Hepatocyte (in vitro differentiated cells): ENCODE results near the gene CHD2. TPM values are rescaled to one million over a fixed set of nuclear protein-coding genes. Genes with fewer than 3 reads are reported as not detected.

ENCODE experiments used
- DNase-seq: peaks from one replicate; pipeline ENCODE4 v3.0.0-alpha.2; 2016; ENCODE audit warnings: low spot score
- H2AFZ ChIP-seq: fragments of 200-600 bp; sonication (generic); 2 replicates; pipeline ENCODE4 v1.6.0; 2016; ENCODE audit warnings: antibody characterized with exemption, mild to moderate bottlenecking
- H3K27ac ChIP-seq: fragments of 200-600 bp; sonication (generic); 2 replicates; pipeline ENCODE4 v1.5.1; 2016; ENCODE audit warnings: mild to moderate bottlenecking
- H3K27me3 ChIP-seq: fragments of 200-600 bp; sonication (generic); 2 replicates; pipeline ENCODE4 v1.6.1; 2016
- H3K36me3 ChIP-seq: fragments of 200-600 bp; sonication (generic); replicated peaks from 2 replicates; pipeline ENCODE4 v1.5.1; 2016; ENCODE audit warnings: low read depth; ENCODE audit not compliant: insufficient read depth
- H3K4me1 ChIP-seq: fragments of 200-600 bp; sonication (generic); 2 replicates; pipeline ENCODE4 v1.5.1; 2016; ENCODE audit warnings: mild to moderate bottlenecking, moderate library complexity; ENCODE audit not compliant: insufficient read depth
- H3K4me2 ChIP-seq: fragments of 200-600 bp; sonication (generic); 2 replicates; pipeline ENCODE4 v1.6.0; 2016
- H3K4me3 ChIP-seq: fragments of 200-600 bp; sonication (generic); 2 replicates; pipeline ENCODE4 v1.5.1; 2016; ENCODE audit warnings: mild to moderate bottlenecking
- H3K79me2 ChIP-seq: fragments of 200-600 bp; sonication (generic); 2 replicates; pipeline ENCODE4 v1.6.0; 2017; ENCODE audit warnings: mild to moderate bottlenecking
- H3K9me2 ChIP-seq: fragments of 200-600 bp; sonication (generic); replicated peaks from 2 replicates; pipeline ENCODE4 v1.6.0; 2017; ENCODE audit warnings: mild to moderate bottlenecking; ENCODE audit not compliant: insufficient read depth
- H3K9me3 ChIP-seq: fragments of 200-600 bp; sonication (generic); 2 replicates; pipeline ENCODE4 v1.5.1; 2016; ENCODE audit warnings: low read depth, mild to moderate bottlenecking
- H4K20me1 ChIP-seq: fragments of 200-600 bp; sonication (generic); 2 replicates; pipeline ENCODE4 v1.6.0; 2016; ENCODE audit warnings: mild to moderate bottlenecking; ENCODE audit not compliant: insufficient read depth, poor library complexity, severe bottlenecking
- EZH2 ChIP-seq: fragments of 200-600 bp; sonication (generic); IDR thresholded peaks from 2 replicates; pipeline ENCODE4 v1.6.1; 2016; ENCODE audit warnings: antibody characterized with exemption, mild to moderate bottlenecking, borderline replicate concordance
- EZH2phosphoT487 ChIP-seq: fragments of 200-600 bp; sonication (generic); IDR thresholded peaks from one replicate; pipeline ENCODE4 v1.6.1; 2018; ENCODE audit warnings: antibody characterized with exemption, mild to moderate bottlenecking, low read depth, moderate library complexity; ENCODE audit not compliant: unreplicated experiment, severe bottlenecking
- WGBS: methylation state at CpG from one replicate; pipeline ENCODE4 v1.1.6; 2016; ENCODE audit warnings: low lambda C conversion rate; ENCODE audit errors: missing lambda C conversion rate; 5-methylcytosine and 5-hydroxymethylcytosine counted together
- polyA plus RNA-seq: library from polyadenylated mRNA; unstranded; fragments of >200 nt; fragmentation: Nextera tagmentation; extraction: Ambion mirVana; gene quantifications from 2 replicates; pipeline ENCODE4 v1.2.1, GENCODE V29; 2016
- total RNA-seq: library from RNA; depleted of rRNA; stranded (reverse); fragments of >200 nt; gene quantifications from 2 replicates; pipeline ENCODE4 v1.2.3, GENCODE V29; 2014
- TF ChIP-seq, protein P1 (sequence below): fragments of 200-600 bp; sonication (generic); IDR thresholded peaks from 2 replicates; pipeline ENCODE4 v1.5.1; 2016; ENCODE audit warnings: antibody characterized with exemption, mild to moderate bottlenecking; ENCODE audit not compliant: poor library complexity

CHD2 gene
- total and polyA plus RNA-seq, 2 experiments from 2014 or later = 49.3 to 133 TPM

DNA sequence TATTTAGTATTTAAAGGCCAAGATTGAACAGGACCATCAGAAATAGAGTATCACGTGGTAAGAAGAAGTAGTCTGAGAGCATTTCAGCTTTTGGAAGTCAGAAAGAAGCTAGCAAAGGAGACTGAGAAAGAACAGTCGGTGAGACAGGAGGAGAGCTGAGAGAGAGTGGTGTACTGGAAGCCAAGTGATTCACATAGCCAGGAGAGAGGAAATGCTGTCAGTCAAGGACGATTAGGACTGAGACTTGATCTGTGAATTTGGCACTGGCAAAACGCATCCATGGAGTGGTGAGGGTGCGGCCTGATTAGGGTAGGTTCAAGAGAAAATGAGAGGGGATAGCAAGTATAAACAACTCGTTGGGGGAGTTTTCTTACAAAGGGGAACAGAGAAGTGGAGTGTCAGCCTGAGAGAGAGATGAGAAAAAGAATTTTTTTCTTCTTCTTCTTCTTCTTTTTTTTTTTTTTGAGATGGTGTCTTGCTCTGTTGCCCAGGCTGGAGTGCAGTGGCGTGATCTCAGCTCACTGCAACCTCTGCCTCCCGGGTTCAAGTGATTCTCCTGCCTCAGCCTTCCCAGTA lies 44.9 kb downstream of the CHD2 start:
- H4K20me1 ChIP-seq = no peaks in the 10 kb centered on the region
- TF ChIP-seq EZH2phosphoT487 (no peak), EZH2 (no peak)
- TF ChIP-seq, protein P1, sequence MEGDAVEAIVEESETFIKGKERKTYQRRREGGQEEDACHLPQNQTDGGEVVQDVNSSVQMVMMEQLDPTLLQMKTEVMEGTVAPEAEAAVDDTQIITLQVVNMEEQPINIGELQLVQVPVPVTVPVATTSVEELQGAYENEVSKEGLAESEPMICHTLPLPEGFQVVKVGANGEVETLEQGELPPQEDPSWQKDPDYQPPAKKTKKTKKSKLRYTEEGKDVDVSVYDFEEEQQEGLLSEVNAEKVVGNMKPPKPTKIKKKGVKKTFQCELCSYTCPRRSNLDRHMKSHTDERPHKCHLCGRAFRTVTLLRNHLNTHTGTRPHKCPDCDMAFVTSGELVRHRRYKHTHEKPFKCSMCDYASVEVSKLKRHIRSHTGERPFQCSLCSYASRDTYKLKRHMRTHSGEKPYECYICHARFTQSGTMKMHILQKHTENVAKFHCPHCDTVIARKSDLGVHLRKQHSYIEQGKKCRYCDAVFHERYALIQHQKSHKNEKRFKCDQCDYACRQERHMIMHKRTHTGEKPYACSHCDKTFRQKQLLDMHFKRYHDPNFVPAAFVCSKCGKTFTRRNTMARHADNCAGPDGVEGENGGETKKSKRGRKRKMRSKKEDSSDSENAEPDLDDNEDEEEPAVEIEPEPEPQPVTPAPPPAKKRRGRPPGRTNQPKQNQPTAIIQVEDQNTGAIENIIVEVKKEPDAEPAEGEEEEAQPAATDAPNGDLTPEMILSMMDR = no peak
- H3K4me2 ChIP-seq = no peak overlapping the region
- peaks cover 80% of the 10 kb centered on the region for H3K79me2 ChIP-seq
- no peaks in the 10 kb centered on the region for H3K4me1 ChIP-seq
- no peak overlapping the region for H2AFZ ChIP-seq
- 97% methylated on average over 8 of the region's 8 CpGs for WGBS
- H3K9me3 ChIP-seq = no peaks in the 10 kb centered on the region
- no peaks in the 10 kb centered on the region for H3K9me2 ChIP-seq
- H3K4me3 ChIP-seq = no peak overlapping the region
- peak overlapping the region; percentile 9 for H3K27ac ChIP-seq
- DNase-seq = no peak
- H3K27me3 ChIP-seq = no peaks in the 10 kb centered on the region
- peaks cover 6% of the 10 kb centered on the region for H3K36me3 ChIP-seq

GRCh38 chr15:92947071-92947730 lies 47.1 kb downstream of the CHD2 start:
- Histone ChIP-seq H3K4me2 (no peak overlapping the region), H3K4me3 (no peak overlapping the region), H4K20me1 (no peaks in the 10 kb centered on the region), H3K79me2 (peaks cover 80% of the 10 kb centered on the region), H3K27me3 (no peaks in the 10 kb centered on the region), H3K27ac (peak overlapping the region; percentile 13), H3K36me3 (no peaks in the 10 kb centered on the region), H2AFZ (no peak overlapping the region), H3K9me2 (no peaks in the 10 kb centered on the region), H3K9me3 (no peaks in the 10 kb centered on the region), H3K4me1 (peaks cover 4% of the 10 kb centered on the region)
- WGBS = 87% methylated on average over 5 of the region's 5 CpGs
- DNase-seq = no peak
- TF ChIP-seq EZH2phosphoT487 (no peak), EZH2 (no peak)
- TF ChIP-seq, protein P1 = no peak

DNA sequence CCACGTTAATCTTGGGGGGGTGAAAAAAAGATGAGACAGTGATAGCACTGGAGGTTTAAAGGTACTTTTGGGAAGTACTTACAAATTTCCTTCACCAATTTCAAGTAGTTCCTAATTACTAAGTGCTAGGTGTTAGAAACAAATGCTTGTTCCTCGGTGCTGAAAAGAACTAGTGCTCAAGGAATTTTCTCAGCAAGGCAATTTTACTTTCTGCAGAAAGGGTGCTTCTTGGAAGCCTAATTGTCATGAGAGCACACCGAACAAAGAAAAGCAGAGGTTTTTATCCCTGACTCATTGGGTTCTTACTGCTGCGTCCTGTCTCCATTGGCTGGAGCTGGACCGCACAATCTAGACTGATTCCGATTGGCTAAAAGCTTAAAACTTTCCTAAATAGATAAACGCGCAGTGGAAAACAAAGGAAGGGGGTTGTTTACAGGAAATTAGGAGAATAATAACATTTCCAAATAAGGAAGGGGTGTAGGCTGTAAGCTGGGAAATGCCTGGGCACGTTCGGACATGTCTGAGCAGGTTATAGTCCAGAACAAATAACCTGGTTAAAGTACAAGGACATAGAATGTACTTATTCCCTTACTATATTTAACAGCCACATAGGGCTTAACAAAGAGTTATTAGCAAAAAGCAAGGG lies 49.6 kb downstream of the CHD2 start:
- no peak overlapping the region for H2AFZ ChIP-seq
- H3K4me2 ChIP-seq = no peak overlapping the region
- no peaks in the 10 kb centered on the region for H3K9me3 ChIP-seq
- DNase-seq = peak; percentile 16
- H3K4me3 ChIP-seq = no peak overlapping the region
- H3K27me3 ChIP-seq = no peaks in the 10 kb centered on the region
- peaks cover 12% of the 10 kb centered on the region for H3K36me3 ChIP-seq
- H3K9me2 ChIP-seq = no peaks in the 10 kb centered on the region
- peaks cover 81% of the 10 kb centered on the region for H3K79me2 ChIP-seq
- TF ChIP-seq, protein P1 = no peak
- TF ChIP-seq EZH2phosphoT487 (no peak), EZH2 (no peak)
- peak overlapping the region; percentile 86 for H3K27ac ChIP-seq
- H4K20me1 ChIP-seq = no peaks in the 10 kb centered on the region
- 78% methylated on average over 10 of the region's 10 CpGs for WGBS
- peaks cover 4% of the 10 kb centered on the region for H3K4me1 ChIP-seq
